RWPE1 (cell line): ENCODE results near the gene NDUFS7.

Experiments
- CTCF ChIA-PET: fragments of 350-600 bp; sonication (Branson Sonifier 250); formaldehyde crosslinking; extraction: SDS; loops from one replicate; lab custom pipeline; 2021; lab: Yijun Ruan, JAX
- POLR2A ChIA-PET: fragments of 400-600 bp; formaldehyde crosslinking; extraction: SDS; loops from one replicate; lab custom pipeline; 2020; ENCODE audit warnings: antibody characterized with exemption; ENCODE audit not compliant: low non-redundant PET; lab: Yijun Ruan, JAX
- DNase-seq: peaks from one replicate; pipeline ENCODE4 v3.0.0; 2012; ENCODE audit warnings: low spot score
- H3K27ac ChIP-seq: fragments of 450-650 bp; 2 replicates; pipeline ENCODE4 v1.5.1; 2017
- TF ChIP-seq, protein P1 (sequence below): fragments of 450-650 bp; conservative IDR thresholded peaks from 2 replicates; pipeline ENCODE4 v1.5.1; 2017; ENCODE audit warnings: low read depth, mild to moderate bottlenecking

Gene NDUFS7

DNA sequence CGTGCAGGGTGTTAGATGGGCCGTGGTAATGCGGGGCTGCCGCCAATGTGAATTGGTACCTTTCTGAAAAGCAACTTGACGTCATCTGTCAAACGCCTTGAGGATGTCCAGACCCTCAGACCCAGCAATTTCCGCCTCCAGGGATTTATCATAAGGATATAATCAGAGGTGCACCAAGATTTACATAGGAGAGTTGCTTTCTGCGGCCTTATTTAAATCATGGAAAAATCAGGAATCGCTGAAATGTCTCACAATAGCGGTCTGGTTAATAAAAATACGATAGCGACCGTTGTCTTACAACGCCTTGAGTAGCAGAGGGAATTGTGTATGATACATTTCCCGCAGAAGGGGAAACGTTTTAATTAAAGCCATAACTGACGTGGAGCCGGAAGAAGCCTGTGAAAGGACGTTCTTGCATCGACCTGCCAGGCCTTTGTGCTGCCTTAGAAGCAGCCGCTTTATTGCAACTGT, 32.3 kb upstream of the NDUFS7 start:
- CTCF ChIA-PET = no interaction called here
- DNase-seq = no peak
- POLR2A ChIA-PET = no interaction called here
- H3K27ac ChIP-seq = no peak overlapping the region
- TF ChIP-seq, protein P1, sequence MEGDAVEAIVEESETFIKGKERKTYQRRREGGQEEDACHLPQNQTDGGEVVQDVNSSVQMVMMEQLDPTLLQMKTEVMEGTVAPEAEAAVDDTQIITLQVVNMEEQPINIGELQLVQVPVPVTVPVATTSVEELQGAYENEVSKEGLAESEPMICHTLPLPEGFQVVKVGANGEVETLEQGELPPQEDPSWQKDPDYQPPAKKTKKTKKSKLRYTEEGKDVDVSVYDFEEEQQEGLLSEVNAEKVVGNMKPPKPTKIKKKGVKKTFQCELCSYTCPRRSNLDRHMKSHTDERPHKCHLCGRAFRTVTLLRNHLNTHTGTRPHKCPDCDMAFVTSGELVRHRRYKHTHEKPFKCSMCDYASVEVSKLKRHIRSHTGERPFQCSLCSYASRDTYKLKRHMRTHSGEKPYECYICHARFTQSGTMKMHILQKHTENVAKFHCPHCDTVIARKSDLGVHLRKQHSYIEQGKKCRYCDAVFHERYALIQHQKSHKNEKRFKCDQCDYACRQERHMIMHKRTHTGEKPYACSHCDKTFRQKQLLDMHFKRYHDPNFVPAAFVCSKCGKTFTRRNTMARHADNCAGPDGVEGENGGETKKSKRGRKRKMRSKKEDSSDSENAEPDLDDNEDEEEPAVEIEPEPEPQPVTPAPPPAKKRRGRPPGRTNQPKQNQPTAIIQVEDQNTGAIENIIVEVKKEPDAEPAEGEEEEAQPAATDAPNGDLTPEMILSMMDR = no peak

DNA sequence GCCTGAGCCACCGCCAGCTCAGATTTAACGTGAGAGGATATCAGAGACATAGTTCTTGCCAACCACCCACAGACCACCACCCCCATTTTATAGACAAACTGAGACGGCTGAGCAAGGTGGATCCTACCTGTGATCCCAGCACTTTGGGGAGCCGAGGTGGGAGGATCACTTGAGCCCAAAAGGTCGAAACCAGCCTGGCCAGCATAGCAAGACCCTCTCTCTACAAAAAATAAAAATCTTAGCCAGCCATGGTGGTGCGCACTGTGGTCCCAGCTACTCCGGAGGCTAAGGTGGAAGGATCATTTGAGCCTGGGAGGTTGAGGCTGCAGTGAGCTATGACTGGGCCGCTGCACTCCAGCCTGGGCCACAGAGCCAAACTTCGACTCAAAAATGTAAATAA, 30.6 kb upstream of the NDUFS7 start:
- TF ChIP-seq, protein P1 = no peak
- H3K27ac ChIP-seq = peak overlapping the region; percentile 91
- POLR2A ChIA-PET = no interaction called here
- CTCF ChIA-PET = no interaction called here
- DNase-seq = no peak

DNA sequence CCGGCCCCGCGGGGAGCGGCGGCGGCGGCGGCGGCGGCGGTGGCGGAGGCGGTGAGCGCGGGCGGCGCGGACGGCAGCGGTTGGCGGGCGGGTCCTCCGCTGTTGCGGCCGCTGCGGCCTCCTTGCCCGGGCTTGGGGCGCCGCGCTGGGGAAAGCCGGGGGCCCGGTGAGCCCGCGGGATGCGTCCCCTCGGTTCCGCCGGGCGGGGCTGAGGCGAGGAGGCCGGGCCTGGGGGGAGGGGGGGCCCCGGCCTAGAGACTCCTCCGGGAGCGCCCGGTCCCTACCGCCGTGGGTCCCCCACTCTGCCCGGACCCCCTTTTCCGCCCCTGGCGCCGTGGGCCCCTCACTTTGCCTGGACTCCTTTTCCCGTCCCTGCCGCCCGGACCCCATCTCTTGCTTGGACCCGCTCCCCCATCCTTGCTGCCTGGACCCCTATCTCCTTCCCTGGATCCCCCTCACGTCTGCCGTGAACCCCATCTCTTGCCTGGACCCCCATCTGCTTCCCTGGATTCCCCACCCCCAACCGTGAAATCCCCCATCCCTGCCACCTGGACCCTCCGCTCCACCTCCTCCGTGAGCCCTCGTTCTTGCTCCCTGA, 28.6 kb upstream of the NDUFS7 start:
- CTCF ChIA-PET = no interaction called here

DNA sequence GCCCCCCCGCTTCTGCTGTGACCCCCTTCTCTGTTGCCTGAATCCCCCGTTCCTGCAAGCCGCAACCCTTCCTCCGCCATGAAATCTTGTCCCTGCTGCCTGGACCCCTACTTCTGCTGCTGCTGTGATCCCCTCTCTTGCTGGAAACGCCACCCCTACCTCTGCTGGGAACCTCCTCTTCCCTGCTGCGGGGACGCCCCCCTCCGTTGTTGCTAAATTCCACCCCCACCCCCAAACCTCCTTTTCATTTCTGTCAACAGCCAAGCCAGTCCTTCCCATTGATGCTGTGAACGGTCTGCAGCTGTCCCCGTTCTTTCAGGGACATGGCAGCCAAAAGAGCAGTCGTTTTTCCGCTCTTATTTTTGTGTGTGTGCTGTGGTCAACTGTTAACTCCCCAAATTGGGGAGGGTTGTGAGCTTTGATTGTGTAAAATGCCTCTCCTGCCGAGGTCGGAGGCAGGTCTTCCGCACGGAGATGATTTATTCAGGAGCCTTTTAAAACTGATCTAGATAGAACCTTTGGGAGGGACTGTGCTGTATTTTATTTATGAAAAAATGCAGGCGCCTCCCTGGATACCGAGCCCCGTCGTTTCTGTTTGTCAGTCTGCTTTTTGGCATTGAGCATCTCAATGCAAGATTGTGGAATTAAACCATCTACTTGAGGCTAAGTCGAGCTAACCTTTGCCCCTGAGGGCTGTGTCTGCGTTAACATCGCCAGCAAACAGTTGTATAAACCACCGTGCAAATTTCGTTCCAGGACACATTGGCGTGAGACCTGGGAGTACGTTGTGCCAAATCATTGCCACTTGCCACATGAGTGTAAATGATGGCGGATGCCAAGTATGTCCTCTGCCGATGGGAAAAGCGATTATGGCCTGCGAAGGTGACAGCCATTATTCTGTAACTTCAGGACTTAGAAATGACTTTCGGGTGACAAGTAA, 27.9 kb upstream of the NDUFS7 start:
- POLR2A ChIA-PET = interaction anchor here (0.6 kb wide), 1 partner anchor 9 kb away, joined by 8 read pairs; no protein-coding TSS in a partner anchor
- TF ChIP-seq, protein P1 = no peak
- CTCF ChIA-PET = no interaction called here
- H3K27ac ChIP-seq = peak overlapping the region; percentile 91
- no peak for DNase-seq

More for the DNA sequence above, 28.6 kb upstream of the NDUFS7 start:
- H3K27ac ChIP-seq = peak overlapping the region; percentile 91
- peak; percentile 60 for DNase-seq
- POLR2A ChIA-PET = interaction anchor here (0.6 to 1.0 kb wide), 4 partner anchors 9 to 30 kb away, joined by 3 to 6 read pairs (median 4); no protein-coding TSS in a partner anchor
- TF ChIP-seq, protein P1 = no peak

DNA sequence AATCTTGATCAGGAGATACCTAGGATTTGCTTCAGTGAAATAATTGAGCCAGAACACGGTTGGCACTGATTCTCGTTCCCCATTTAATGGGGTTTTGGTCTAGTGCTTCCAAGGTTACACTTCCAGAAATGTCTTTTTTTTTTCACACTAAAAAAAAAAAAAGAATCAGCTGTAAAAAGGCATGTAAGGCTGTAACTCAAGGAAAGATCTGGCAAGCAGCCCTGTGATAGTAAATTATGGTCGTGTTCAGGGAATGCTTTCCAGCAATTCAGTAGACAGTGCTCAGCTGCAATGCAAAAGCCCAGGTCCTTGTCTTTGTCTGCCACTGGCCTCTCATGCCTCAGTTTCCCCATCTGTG, 27.2 kb upstream of the NDUFS7 start:
- DNase-seq = no peak
- TF ChIP-seq, protein P1 = no peak
- no peak overlapping the region for H3K27ac ChIP-seq
- ChIA-PET POLR2A (interaction anchor here (0.7 kb wide), 1 partner anchor 24 kb away, joined by 5 read pairs; no protein-coding TSS in a partner anchor), CTCF (interaction anchor here (0.7 kb wide), 2 partner anchors 19 to 37 kb away, joined by 3 to 5 read pairs; no protein-coding TSS in a partner anchor)

DNA sequence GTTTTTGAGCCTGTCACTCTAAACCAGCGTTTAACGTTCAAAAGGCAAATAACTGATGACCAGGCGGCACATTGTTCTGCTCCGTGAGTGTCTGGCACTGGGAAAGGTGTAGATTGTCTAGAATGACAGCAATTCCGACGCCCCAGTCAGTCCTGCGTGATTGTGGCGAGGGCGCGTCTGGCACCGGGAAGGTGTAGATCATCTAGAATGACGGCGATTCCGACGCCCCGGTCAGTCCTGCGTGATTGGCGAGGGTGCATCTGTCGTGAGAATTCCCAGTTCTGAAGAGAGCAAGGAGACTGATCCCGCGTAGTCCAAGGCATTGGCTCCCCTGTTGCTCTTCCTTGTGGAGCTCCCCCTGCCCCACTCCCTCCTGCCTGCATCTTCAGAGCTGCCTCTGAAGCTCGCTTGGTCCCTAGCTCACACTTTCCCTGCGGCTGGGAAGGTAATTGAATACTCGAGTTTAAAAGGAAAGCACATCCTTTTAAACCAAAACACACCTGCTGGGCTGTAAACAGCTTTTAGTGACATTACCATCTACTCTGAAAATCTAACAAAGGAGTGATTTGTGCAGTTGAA, 26.1 kb upstream of the NDUFS7 start:
- CTCF ChIA-PET = interaction anchor here (0.7 kb wide), 1 partner anchor 48 kb away, joined by 3 read pairs; no protein-coding TSS in a partner anchor
- POLR2A ChIA-PET = no interaction called here
- no peak for DNase-seq
- TF ChIP-seq, protein P1 = no peak
- no peak overlapping the region for H3K27ac ChIP-seq
